Stimulated activated CD4-positive, alpha-beta T cell treated with anti-CD3 and anti-CD28 coated beads, Interleukin-4, amount 100 ng/mL, for 1 hour (primary cell): Measurements from ENCODE around the gene FNIP2.
A peak's percentile ranks its signal among the peaks of the same experiment; 100 is the strongest.
"Not testable (repeated sequence)": the region's sequence is repeated elsewhere in the genome, so short reads cannot be mapped to it uniquely, and the experiment has no call there.

Source experiments
- DNase-seq: peaks from one replicate; pipeline ENCODE4 v3.0.0-alpha.2; 2020

The FNIP2 gene

DNA sequence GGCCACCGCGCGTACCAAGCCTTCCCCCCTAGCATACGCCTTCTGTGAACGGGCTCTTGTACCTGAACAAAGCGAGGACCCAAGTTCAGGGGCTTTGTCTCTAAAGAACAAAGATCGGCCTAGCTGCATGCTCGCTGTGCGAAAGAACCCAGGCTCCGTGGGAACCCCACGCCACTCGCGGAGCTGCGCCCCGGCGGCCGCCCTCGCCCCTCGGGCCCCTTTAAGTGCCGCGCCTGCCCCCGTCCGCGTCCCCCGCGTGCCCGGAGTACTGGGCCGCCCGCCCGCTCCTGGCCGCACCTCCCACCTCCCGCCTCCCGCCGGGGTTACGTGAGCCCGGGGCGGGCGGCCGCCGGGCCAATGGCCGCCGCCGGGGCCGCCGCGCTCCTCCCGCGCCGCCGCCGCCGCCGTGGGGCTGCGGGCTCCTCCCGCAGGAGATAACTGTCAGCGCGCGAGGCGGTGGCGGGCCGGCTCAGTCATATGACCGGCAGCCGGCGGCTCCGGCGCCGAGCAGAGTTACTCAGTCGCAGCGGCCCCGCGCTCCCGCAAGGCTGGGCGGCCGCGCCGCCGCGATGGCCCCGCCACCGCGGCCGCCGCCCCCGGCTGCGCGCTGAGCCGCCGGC is at the start of gene FNIP2:
FNIP2 (plus strand) TSS at position 472 of the 620 bp plus-strand sequence. CDS start 187 bp downstream, outside the sequence.
- DNase-seq, result peak; percentile 68

DNA sequence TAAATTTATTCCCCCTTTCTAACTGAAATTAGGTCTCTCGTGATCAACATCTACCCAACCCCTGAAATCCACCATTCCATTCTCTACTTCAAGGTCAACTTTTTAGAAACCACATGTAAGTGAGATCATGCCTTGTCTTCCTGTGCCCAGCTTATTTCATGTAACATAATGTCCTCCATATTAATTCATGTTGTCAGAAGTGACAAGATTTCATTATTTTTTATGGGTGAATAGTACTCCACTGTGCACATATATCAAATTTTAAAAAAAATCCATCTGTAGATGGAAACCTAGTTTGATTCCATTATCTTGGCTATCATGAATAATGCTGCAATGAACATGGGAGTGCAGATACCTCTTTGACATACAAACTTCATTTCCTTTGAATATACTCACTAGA is 47.1 kb upstream of the FNIP2 start:
- no peak for DNase-seq

DNA sequence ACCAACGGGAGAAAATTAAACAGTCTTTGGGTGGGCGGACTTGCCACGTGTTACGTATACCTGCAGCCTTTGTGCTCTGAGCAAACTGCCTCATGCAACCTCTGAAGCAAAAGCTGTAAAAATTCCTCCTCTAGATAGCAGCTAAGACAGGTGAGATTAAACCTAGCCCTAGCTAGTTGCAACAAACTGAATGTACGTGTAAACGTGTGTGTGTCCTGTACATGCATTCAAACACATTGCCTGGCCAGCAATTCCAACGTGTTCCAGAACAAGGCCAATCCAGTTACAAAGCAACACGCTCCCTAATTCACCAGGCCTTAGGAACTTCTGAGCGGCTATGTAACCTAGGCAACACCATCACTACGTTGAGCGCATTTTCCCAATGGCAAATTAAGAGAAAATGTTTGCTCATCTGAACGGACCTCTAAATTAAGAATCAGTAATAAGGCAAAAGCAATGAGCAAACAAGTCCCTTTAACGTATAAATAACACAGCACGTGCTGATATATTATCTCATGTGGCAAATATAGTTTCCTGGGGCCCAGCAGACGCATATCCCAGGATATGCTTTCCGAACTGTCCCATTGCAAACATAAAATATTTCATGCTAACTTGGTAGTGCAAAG is 46.4 kb upstream of the FNIP2 start:
- DNase-seq, result no peak

DNA sequence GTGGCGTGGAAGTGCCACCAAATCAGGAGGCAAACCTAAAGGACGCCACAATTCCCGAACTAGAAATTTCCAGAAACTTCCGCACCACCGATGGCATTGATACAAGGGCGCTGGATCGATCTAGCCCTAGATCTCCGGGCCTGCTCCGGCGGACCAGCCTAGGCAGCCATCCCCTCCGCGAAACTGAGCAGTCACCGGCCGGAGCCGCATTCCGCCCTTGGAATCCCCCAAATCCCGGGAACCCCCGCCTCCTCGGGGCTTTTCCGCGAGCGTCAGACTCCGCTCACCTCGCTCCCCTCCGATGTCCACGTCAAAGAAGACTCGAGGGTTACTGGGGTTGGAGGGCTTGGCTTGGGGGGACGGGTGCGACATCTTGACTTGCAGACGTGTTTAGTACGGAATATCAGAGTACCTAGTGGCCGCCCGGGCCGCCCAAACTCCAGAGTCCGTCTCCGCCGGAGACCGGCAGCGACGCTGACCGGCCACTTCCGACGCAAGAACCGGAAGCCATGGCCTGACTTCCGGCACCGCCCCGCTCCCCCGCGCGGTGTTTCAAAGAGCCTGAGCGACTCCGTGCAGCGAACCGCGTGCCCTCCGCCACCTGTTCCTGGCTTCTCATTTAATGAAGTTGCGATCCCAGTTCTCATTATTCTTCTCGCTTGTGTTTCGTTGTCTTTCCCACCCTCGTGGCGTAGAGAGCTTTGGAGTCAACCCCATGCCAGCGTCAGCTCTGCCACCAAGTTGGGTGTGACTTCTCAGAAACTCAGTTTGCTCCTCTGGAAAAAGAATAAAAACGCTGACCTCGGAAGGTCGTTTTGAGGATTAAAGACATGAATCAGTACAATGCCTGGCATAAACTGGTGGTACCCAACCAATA is 45.7 kb upstream of the FNIP2 start, which contains the start of gene PPID:
PPID (minus strand) TSS at position 480 of the 877 bp plus-strand sequence; CDS start at position 372, 108 bp downstream.
- DNase-seq, result peak; percentile 83

DNA sequence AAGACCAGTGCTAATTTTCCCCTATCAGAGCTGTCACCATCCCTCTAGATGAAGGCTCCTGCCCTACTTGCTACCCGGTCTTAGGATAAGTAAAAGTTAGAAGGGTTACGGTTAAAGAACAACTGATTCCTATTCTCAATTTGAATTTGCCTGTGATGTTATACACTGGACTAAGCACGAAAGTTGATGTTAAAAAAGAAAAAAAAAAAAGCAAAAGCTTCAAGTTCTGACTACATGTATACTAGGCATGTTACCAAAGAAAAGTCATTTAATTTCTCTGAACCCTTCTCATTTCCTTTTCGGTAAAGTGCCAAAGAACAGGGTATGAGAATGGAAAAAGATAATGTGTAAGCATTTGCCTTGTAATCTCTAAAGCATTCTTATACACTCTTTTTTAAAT is 44.2 kb upstream of the FNIP2 start:
- DNase-seq, result no peak

DNA sequence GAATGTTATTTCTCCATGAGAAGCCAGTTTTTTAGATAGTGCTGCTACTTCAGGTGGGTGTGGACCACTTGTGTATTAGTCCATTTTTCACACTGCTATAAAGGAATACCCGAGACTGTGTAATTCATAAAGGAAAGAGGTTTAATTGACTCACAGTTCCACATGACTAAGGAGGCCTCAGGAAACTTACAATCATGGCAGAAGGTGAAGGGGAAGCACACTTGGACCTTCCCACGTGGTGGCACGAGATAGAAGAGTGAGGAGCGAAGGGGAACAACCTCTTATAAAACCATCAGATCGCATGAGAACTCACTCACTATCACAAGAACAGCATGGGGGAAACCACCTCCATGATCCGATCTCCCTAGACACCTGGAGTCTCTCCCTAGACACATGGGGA is 42.2 kb upstream of the FNIP2 start:
- no peak for DNase-seq

DNA sequence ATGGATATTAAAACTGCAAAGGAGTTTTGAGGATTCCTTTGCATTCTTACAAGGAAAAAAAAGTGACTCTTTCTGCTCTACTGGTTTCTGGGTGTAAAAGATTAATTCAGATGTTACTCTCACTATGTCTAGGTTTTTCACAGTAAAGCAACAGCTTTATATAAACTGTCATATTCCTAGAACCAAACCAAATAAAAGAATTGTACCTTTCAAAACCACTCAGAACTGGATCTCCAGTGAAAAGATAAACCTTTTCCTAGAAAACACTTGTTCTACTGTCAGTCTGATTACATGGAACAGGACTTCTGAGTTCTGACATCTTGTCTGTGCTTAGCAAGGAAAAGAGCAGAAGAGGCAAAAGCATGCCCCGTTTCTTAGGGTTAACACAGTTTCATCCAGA is 40.6 kb upstream of the FNIP2 start:
- DNase-seq, result no peak

DNA sequence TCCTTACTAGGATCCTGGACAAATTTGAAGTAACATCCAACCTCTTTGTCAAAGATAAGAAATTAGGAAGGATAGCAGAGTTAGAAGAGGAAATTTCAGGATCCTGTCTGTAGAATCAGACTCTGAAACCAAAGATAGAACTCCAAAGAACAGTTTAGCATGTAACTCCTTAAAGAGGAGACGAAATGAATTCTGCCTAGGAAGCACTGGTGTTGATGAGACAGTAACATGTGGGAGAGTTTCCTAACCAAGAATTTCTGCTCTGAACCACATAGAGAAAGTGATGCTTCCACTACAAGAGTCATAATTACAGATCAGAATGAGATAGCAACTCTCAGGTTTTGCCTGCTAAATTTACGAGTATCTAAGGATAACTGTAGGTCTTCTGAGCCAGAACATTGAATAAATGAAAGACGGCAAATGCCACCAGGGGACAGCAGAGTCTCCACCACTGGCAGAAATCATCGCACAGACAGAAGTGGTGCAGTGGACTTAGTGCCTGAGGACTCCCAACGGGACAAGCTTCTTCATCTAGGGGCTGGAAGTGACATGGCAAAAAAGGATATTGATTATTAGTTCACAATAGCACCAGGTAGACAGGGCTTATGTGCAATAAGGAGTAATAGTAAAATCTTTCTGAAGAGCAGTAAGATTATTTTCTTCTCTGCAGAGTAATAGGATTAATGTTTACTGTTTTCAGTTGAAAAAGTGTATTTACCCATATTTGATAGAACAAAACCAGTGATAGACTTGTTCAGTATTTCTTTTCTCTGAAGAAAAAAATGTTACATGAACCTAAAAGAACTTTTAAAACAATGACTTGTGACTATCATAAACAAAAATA is 38.9 kb upstream of the FNIP2 start:
- DNase-seq, result peak; percentile 43

DNA sequence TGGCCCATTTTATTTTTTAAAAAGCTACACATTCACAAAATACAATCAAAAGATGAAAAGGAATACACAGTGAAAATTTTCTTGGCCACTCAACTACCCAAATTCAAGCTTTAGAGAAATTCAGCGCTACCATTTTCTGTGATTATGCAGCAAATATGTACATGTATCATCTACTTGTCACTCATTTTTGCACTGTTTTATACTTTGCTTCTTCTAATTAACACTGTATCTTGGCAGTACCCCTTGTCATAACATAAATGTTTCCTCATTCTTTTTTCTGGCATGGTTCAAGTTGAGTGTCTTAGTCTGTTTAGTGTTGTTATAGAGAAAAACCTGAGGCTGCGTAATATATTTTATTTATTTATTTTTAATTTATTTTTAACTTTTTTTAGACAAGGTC is 30.0 kb upstream of the FNIP2 start:
- DNase-seq, result no peak

DNA sequence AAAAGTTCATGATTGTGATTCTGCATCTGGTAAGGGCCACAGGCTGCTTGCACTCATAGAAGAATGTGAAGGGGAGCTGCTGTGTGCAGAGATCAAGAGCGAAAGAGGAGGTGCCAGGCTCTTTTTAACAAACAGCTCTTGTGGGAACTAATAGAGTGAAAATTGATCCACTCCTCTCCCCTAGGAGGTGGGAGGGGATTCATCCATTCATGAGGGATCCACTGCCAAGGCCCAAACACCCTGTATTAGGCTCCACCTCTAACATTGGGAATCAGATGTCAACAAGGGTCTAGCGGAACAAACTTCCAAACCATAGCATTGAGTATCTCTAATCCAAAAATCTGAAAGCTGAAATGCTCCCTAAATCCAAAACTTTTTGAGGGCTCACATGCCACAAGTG is 29.2 kb upstream of the FNIP2 start:
- no peak for DNase-seq

DNA sequence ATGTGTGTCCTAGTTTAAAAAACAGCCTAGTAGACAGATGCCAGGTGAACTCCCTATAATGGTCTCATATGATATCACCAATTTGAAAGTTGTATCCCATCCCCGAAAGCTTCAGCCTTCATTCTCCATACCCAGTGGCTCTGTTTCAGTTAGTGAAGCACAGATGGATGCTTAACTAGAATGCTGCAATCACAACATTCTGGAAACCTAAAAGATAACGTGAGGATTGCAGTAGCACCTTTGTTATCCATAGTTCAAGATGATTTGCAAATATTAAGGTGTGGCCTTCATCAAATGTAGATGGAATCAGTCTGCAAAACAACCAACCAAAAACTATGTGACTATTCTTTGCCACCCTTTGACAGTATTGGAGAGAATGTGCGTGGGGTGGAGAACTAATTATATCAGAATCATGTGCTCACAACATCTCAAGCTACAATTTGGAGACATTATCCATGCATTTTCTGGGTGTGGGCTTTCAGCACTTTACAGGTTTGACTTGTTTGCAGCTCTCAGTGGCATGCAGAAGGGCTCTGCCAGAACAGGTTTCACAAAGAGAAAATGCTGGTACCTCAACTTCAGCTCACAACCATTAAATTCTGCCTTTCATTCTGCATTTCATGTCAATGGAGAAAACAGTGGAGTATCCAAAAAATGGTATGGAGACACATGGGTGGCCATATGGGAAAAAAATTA is 27.4 kb upstream of the FNIP2 start:
- no peak for DNase-seq

DNA sequence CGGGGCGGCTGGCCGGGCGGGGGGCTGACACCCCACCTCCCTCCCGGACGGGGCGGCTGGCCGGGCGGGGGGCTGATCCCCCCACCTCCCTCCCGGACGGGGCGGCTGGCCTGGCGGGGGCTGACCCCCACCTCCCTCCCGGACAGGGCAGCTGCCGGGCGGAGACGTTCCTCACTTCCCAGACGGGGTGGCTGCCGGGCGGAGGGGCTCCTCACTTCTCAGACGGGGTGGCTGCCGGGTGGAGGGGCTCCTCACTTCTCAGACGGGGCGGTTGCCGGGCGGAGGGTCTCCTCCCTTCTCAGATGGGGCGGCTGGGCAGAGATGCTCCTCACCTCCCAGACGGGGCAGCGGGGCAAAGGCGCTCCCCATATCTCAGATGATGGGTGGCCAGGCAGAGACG is 22.3 kb upstream of the FNIP2 start:
- not testable (repeated sequence) for DNase-seq

DNA sequence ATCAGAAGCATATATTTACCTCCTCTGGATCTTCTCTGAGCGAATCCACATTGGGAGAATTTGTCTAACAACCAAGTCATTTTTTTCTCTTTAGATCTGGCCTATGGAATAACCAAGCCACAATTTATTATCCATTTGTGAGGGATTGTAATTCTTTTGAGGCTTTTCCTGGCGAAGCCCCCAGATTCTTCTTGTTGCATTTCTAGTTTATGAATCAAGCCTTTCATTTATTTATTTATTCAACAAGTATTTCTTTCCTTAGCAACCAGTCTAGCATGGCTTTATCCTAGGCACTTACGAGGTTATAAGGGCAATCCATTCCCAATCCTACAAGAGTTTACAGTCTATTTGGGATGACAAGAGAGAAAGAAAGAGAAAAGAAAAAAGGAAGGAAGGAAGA is 18.4 kb upstream of the FNIP2 start:
- no peak for DNase-seq

DNA sequence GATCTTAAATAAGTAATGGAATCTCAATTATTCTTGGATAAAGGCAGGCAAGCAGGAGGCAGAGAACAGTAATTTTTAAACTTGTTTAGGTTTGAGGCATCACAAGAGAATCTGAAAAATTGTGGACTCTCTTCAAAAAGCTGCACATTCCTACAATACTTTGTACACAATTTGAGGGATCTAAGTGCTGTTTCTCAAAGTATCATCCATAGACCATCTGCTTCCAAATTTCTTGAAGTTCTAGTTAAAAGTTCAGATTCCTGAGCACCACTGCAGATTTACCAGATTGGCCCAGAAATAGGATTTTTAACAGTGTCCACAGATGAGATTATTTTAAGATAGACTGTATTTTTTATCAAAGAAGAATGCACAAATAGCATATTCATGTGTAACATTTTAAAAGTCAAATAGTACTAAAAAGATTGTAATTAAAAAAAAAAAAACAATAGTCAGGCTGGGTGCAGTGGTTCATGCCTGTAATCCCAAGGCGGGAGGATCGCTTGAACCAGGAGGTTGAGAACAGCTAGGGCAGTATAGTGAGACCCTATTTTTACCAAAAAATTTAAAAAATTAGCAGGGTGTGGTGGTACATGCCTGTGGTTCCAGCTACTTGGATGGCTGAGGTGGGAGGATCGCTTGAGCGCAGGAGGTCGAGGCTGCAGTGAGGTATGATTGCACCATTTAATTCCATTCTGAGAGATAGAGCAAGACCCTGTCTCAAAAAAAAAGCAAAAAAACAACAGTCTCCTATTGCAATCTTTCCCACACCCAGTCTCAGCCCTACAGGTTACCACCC is 14.2 kb upstream of the FNIP2 start:
- DNase-seq, result no peak

DNA sequence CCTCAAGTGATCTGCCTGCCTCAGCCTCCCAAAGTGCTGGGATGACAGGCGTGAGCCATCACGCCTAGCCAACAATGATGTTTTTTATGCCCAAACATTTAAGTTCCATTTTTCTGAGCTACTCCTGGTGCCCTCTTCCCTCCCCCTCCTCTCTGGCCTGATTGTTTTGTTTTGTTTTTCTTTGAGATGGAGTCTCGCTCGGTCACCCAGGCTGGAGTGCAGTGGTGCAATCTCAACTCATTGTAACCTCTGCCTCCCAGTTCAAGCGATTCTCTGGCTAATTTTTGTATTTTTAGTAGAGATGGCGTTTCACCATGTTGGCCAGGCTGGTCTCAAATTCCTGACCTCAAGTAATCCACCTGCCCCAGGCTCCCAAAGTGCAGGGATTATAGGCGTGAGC is 13.0 kb upstream of the FNIP2 start:
- not testable (repeated sequence) for DNase-seq

DNA sequence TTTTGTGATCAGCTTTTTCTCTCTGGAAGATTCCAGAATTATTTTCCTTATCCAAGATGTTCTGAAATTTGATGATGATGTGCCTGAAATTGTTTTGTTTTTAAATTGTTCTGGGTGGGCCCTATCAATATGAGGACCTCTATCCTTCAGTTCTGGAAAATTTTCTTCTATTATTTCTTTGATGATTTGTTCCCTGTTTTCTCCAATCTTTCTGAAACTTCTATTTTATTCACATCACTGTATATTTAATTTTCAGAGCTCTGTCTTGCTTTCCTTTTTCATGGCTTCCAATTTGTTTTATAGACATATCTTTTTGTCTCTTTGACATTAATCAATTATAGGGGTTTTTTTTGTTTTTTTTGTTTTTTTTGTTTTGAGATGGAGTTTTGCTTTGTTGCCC is 12.2 kb upstream of the FNIP2 start:
- no peak for DNase-seq

DNA sequence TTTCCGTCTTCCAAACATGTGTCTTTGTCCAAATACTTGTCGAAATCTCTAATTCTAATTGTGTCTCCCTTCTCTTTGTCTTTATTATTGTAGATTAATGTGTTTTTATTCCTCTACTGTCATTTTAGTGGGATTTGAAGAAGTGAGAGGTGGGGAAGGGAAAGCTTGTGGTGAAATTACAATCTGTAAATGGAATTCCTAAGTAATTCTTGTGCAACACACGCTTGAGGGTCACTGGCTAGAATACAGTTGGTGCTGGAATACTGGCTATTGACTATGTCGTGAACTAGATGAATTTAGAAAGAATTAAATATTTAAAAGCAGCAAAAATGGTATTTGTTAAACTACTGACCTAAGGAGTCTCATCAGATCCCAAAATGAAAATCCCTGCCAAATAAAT is 10.7 kb upstream of the FNIP2 start:
- DNase-seq, result no peak

DNA sequence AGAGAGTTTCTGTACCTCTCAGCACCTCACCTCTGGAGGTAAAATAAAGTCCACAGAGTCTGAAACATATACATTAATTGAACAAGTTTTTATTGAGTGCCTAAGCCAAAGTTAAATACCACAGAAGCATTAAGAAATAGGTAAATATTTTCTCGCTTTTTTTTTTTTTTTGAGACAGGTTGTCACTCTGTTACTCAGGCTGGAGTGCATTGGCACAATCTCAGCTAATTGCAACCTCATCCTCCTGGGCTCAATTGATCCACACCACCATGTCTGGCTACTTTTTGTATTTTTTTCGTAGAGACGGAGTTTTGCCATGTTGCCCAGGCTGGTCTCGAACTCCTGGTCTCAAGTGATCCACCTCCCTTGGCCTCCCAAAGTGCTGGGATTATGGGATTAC is 10.1 kb upstream of the FNIP2 start:
- no peak for DNase-seq

DNA sequence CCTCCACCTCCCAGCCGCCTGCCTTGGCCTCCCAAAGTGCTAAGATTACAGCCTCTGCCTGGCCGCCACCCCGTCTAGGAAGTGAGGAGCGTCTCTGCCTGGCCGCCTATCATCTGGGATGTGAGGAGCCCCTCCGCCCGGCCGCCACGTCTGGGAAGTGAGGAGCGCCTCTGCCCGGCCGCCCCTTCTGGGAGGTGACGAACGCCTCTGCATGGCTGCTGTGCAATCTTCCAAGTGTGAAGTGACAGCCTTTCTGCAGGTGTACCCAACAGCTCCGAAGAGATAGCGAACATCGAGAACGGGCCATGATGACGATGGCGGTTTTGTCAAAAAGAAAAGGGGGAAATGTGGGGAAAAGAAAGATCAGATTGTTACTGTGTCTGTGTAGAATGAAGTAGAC is 9.3 kb upstream of the FNIP2 start:
- not testable (repeated sequence) for DNase-seq

DNA sequence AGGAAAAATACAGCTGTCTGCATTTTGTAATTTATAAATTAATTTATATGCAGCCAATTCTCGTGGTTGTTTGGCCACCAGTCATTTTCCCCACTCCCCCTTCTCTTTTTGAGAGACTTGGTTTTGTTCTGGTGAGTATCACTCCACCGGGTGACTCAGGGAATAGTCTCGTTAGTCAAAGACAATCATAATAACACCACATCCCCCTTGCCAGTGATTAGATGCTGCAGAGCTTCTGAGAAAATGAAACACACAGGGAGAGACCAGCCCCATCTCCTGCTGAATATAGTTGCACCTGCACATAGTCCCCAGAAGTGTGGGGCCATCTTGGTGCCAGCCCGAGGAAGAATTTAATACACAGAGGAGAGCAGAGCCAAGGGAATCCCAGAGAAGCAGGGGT is 8.0 kb upstream of the FNIP2 start:
- no peak for DNase-seq

DNA sequence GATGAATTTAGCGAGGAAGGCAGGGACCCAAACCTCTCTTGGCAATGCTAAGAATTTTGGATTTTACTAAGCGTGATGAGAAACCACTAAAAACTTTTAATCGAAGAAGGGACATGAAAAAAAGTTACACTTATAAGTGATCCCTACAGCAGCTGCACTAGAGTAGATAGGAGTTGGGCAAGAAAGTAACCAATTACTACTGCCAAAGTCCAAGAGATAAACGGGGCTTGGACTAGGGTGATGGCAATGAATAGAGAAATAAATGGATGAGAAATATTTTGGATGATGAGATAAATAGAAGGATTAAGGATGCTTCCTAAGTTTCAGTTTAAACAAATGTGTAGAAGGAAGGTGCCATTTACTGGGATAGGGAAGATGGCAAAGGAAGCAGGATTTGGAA is 6.3 kb upstream of the FNIP2 start:
- DNase-seq, result no peak

DNA sequence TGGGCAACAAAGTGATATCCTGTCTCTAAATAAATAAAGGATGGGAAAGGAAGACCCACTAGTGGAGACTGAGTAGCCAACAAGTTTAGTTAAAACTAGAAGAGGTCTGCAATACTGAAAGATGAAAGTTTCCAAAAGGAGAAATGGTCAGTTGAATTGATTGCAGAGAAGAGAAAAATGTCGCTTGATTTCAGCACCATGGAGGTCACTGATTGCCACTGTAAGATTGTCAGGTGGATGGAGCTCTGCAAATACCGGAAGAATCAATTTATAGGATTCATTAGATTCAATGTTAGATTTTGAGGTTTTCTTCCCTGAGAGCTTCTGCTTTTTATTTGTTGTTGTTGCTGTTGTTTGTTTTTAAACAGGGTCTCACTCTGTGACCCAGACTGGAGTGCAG is 5.4 kb upstream of the FNIP2 start:
- no peak for DNase-seq
